HG03066 (cell line): ENCODE data around the gene TMPRSS11E.
"Not testable (repeated sequence)": the region's sequence is repeated elsewhere in the genome, so short reads cannot be mapped to it uniquely, and the experiment has no call there.

Experiments used
- ATAC-seq: cut with Tn5 transposase; IDR thresholded peaks from one replicate; pipeline ENCODE4 v1.9.1; 2021; ENCODE audit warnings: low read depth; ENCODE audit not compliant: unreplicated experiment

TMPRSS11E gene

DNA sequence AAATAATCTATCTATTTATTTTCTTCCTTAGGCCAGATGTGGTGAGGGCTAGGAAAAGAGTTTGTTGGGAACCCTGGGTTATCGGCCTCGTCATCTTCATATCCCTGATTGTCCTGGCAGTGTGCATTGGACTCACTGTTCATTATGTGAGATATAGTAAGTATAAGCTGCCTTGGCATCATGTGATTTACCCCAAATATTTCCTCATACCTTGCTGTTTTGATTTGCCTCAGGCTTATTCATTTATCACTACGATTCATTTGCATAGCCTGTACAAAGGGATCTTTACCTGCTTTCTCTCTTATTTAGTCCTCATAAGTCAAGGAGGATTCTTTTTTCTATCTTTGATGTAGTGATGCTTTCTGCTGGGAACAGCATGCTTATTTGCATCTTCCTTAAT is 14.5 kb downstream of the TMPRSS11E start:
- no peak for ATAC-seq

DNA sequence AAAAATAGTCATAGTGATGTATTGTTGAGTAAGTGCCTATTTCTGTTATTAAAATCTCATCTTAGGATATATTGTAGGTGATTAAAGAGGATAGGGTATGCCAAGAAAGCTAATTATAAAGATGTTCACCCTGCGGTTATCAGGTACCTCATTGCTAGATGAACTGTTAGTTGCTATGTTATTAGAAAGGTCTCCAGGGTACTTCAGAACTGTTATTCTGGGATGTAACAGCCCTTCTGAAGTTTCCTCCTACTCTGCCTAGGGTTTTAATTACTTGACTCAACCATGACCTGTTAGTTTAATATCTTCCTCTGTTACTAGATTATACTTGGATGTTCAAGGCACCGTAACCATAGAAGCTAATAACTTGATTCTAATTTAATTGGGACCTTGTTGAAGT is 15.4 kb downstream of the TMPRSS11E start:
- ATAC-seq, result no peak

- no peak for ATAC-seq
These were observed 16.5 kb downstream of the TMPRSS11E start for GRCh38 chr4:68463796-68464195.

DNA sequence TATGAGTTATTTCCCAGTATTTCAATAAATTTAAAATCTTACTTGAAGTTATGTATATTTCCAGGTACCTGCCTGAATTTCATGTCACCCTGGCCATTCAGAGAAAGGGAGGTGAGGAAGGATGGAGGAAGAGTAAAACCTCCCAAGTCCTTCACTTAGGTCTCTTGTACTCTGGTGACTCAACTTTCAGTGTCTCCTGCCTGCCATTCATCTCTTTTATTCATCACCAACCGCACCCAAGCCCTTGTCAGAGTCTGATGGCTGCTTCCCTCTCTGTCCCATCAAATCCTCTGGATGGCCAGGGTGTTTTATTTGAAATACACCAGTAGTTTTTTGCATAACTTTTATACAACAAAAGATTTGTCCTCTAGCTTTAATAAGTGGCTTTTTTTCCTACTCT is 17.8 kb downstream of the TMPRSS11E start:
- no peak for ATAC-seq

GRCh38 chr4:68466185-68466584 is 18.9 kb downstream of the TMPRSS11E start:
- ATAC-seq, result no peak

GRCh38 chr4:68466751-68467150 is 19.5 kb downstream of the TMPRSS11E start:
- ATAC-seq, result no peak

- no peak for ATAC-seq
These were observed 22.2 kb downstream of the TMPRSS11E start for GRCh38 chr4:68469482-68469881.

DNA sequence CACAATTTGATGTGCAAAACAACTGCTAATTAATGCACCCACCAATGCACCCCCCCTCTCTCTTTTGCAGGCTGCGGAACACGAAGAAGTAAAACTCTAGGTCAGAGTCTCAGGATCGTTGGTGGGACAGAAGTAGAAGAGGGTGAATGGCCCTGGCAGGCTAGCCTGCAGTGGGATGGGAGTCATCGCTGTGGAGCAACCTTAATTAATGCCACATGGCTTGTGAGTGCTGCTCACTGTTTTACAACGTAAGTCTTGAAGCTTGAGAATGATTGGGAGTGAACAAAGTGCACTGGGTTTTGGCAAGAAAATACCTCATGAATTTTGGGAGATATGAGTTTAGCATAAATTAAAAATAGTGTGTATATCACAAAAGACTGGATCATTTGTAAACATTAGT is 28.9 kb downstream of the TMPRSS11E start:
- no peak for ATAC-seq

DNA sequence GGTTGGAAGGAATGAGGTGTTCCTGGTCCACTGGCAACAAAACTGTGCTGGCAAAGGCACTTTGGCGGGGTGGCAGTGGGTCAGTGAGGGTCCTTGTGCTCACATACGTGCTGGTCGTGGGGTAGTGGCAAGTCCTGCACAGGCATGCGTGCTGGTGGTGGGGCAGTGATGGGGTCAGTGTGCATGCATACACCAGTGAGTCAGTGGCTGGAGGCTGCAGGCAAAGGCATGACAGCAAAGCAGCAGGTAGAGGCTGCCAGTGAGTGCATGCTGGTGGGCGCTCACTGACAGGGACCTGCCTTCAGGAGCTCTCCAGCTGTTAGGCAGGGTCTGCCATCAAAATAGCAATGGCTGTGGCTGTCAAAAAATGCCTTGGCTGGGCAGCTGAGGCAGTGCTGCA is 42.1 kb downstream of the TMPRSS11E start:
- ATAC-seq, result no peak

DNA sequence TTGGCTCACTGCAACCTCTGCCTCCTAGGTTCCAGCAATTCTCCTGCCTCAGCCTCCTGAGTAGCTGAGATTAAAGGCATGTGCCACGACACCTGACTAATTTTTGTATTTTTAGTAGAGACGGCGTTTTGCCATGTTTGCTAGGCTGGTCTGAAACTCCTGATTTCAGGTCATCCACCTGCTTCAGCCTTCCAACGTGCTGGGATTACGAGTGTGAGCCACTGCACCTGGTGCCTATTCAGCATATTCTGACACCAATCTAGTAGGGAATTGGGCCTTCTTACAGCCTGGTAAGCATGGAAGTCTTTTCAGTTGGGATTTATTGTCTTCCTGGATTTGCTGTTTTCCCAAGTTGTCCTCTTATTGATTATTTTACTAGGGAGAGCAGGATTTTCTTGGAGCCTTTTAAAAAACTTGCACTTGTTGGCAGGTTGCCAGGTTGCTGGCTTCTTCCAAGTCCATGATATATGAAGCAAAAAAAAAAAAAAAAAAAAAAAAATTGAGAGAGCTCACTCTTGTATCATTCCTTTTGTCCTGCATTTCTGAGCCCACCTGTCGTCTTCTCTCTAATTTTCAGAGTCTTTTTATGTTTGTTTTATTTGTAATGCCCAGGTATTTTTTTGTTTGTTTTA is 43.7 kb downstream of the TMPRSS11E start:
- no peak for ATAC-seq

DNA sequence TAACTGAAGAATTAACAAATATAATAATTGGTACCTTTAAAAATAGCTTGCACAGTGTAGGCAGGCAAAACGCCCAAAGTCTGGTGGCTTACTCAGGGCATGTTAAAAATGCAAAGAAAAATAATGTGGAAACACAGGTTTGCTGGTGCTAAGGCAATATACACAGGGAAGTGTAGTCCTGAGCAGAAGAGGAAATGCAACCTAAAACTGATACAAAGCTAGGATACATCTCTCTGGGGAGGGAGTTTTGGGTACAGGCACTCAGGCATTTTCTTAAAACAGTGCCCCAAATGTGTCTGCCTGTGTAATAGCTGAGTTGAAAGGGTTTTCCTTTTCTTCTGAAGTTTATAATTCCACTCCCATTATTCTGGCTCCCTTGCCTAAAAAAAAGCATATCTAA is 47.4 kb downstream of the TMPRSS11E start:
- ATAC-seq, result no peak

- ATAC-seq, result peak; percentile 92
These were observed 51.2 kb downstream of the TMPRSS11E start for GRCh38 chr4:68498413-68499007.

- no peak for ATAC-seq
These were observed 51.8 kb downstream of the TMPRSS11E start for GRCh38 chr4:68499021-68499420.

DNA sequence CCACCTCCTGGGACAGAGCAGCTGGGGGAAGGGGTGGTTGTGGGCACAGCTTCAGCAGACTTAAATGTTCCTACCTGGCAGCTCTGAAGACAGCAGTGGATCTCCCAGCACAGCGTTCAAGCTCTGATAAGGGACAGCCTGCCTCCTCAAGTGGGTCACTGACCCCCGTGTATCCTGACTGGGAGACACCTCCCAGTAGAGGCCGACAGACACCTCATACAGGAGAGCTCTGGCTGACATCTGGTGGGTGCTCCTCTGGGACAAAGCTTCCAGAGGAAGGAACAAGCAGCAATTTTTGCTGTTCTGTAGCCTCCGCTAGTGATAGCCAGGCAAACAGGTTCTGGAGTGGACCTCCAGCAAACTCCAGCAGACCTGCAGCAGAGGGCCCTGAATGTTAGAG is 56.2 kb downstream of the TMPRSS11E start:
- not testable (repeated sequence) for ATAC-seq

DNA sequence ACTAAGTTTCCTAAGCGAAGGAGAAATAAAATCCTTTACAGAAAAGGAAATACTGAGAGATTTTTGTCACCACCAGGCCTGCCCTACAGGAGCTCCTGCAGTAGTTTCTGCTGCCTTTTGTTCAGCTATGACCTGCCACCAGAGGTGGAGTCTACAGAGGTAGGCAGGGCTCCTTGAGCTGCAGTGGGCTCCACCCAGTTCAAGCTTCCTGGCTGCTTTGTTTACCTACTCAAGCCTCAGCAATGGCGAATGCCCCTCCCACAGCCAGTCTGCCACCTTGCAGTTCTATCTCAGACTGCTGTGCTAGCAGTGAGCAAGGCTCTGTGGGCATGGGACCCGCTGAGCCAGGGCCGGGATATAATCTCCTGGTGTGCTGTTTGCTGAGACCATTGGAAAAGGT is 57.6 kb downstream of the TMPRSS11E start:
- not testable (repeated sequence) for ATAC-seq

GRCh38 chr4:68505452-68505851 is 58.2 kb downstream of the TMPRSS11E start:
- ATAC-seq, result not testable (repeated sequence)

- no peak for ATAC-seq
These were observed 71.6 kb downstream of the TMPRSS11E start for GRCh38 chr4:68518889-68519288.

DNA sequence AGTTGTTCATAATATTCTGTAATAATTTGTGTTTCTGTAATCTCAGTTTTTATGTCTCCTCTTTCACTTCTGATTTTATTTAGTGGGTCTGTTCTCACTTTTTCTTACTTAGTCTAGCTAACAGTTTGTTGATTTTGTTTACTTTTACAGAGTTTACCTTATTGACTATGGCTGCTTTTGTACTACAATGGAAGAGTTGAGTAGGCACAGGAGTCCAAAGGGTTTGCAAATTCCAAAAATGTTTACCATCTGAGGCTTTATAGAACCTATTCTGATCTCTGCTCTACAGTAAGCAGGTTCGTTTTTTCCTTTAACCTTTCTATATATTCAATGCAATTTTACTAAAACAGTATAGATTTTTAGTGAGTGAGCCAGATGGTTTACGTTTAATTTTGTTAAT is 73.7 kb downstream of the TMPRSS11E start:
- no peak for ATAC-seq

- ATAC-seq, result not testable (repeated sequence)
These were observed 75.0 kb downstream of the TMPRSS11E start for GRCh38 chr4:68522232-68522631.

DNA sequence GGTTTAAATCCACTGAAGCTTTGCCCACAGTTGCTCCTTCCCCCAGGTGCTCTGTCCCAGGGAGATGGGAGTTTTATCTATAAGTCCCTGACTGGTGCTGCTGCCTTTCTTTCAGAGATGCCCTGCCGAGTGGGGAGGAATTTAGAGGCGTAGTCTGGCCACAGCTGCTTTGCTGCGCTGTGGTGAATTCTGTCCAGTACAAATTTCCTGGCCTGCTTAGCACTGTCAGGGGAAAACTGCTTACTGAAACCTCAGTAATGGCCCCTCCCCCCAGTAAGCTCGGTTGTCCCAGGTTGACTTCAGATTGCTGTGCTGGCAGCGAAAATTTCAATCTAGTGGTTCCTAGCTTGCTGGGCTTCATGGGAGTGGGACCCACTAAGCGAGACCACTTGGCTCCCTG is 88.7 kb downstream of the TMPRSS11E start:
- ATAC-seq, result no peak

- no peak for ATAC-seq
These were observed 89.1 kb downstream of the TMPRSS11E start for GRCh38 chr4:68536375-68536774.

GRCh38 chr4:68542742-68543141 is 95.5 kb downstream of the TMPRSS11E start:
- ATAC-seq, result not testable (repeated sequence)
